GM18867 (cell line): ENCODE measurements around the gene SORBS2.

Experiments
- ATAC-seq: cut with Tn5 transposase; IDR thresholded peaks from one replicate; pipeline ENCODE4 v1.9.1; 2021; ENCODE audit warnings: mild to moderate bottlenecking, moderate library complexity; ENCODE audit not compliant: unreplicated experiment

The SORBS2 gene

DNA sequence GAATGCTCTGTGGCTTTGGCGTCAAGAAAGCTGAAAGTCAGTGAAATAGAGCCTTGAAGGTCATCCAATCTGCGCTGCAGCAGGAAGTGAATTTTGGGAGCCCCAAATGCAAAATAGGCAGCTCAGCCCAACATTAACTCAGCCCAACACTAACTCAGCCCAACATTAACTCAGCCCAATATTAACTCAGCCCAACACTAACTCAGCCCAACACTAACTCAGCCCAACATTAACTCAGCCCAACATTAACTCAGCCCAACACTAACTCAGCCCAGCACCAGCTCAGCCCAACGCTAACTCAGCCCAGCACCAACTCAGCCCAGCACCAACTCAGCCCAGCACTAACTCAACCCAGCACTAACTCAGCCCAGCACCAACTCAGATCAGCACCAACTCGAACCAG lies 71.5 kb downstream of the SORBS2 start:
- peak; percentile 38 for ATAC-seq

DNA sequence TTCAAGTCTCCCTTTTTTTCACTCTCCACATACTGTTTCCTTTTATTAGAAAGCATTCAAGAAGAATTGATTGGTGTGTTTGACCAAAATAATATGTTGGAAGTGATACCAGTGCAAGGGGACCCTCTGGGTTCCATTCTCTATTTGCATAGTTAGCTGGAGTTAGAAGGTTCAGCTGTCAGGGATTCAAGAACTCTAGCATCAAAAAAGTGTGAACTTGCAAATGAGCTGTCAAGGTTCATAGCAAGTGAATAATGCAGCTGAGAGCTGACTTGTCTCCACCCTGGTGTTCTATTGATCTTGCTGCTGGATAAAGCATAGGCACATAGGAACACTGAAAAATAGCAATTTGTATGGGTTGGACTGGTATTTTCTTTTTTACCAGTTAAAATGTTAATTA lies 73.2 kb downstream of the SORBS2 start:
- ATAC-seq, result peak; percentile 45

DNA sequence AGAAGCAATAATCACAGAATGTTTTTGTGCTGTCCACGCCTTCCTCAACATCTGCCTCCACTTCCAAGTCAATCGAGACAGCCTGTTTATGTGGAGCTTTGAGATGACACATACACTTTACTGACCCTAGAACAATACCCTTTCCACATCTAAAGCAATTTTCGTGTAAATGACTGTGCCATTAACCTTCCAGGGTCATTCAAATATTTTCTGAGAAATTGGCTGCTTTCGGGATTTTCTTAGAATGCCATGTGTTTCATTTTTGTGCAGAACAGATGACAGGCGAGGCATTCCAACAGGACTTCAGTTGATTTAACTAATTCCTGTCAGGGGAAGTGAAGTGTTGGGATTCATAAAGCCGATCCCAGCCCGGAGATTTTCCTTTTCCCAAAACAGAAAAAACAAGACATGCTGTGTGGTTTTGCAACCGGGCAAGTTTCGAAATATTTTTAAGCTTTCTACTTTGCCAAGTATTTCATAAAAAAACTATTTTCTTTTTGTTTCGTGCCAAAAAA lies 73.9 kb downstream of the SORBS2 start:
- no peak for ATAC-seq

DNA sequence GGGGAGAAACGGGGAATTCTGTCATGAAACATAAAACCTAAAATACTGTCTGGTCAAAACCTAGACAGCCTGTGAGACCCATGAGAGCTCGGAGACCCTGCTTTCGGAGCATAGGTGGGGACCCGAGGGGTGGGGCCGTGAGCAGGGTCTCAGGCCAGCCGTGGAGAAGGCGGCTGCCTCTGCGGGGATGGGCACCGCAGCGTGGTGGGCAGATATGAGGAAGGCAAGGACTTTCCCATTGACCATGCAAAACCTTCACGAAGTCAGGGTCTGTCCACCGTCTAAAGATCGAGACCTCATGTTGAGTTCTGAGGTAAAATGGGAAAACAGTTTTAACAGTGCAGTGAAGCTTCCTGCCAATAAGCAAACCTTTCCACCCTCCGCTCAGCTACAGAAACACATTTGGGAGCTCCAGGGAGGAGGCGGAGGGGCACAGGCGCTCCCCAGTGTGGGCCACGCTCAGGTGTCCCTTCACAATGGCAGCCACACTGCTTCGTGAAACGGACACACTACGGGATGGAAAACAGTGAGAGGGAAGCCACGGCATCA lies 74.4 kb downstream of the SORBS2 start:
- no peak for ATAC-seq

DNA sequence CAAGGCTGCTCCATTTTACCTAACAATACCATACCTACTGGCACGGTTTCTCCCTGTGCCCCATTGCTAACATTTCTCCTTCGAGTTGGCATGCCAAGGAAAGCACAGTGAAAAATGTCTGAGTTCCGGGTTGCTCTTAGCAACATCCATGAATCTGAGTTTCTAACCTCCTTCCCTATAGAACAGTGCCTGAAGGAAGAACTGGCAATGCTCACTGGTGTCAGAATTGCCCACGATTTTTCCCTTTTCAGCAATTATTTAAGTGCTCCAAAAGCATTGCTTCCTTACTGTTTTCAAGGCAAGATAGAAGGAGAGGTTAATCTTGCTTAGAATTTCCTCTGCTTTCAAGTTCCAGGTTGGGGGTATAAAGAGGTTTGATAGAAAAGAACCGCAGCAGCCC lies 75.1 kb downstream of the SORBS2 start:
- no peak for ATAC-seq

DNA sequence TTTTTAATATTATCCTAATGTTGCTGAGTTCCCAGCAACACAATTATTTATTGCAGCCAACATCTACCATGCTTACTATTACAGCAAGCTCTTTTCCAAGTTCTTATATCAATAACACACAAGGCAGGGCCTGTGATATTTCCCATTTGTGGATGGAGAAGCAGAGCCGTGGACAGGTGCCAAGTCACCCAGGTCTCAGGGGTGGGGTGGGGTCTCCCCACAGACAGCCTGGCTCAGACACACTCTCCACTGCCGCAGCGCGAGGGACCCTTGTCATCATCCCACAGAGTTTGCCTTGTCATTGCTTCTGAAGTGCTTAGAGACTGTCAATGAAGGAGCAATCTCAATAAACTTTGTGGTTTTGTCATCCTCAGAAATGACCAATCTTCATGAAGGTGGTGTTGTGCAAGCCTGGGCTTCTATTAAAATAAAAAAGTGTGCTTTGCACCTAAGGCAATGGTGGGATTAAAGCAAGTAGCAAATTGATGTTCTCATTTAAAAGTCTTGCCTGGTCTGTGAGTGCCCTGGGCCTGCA lies 76.1 kb downstream of the SORBS2 start:
- no peak for ATAC-seq

DNA sequence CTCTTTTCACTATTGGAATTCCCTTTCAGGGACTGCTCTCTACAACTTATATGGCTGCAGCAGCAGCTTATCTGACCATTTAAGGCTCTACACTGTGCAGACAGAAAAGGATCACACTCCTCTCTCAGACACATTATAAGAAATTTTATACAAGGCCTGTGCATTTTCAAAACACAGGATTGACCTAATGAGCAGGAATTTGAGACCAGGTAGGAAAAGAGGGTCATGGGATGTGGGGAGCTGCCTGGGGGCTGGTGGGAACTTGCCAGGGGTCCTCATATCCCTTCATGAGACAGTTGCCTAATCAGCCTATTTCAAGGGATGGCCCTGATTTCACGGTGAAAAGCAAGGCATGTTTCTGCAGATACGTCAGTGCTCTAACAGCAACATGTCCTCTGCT lies 77.1 kb downstream of the SORBS2 start:
- ATAC-seq, result no peak

DNA sequence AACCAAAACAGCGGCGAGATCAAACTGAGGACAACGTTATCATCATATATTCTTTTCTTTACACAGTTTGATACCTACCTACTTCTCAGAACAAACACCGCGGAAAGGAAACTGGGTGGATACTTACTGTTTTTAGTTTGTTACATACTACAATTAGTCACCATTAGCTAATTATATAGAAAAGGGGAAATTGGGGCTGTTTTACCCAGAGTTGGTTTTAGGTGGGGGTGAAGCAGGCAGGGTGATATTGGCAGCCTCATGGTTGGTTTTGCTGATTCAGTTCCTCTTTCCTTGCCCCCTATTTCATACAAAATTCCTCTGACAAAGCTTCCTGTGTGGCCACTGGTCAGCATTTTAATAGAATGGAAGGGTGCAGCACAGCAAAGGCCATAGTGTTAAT lies 77.8 kb downstream of the SORBS2 start:
- ATAC-seq, result peak; percentile 62

DNA sequence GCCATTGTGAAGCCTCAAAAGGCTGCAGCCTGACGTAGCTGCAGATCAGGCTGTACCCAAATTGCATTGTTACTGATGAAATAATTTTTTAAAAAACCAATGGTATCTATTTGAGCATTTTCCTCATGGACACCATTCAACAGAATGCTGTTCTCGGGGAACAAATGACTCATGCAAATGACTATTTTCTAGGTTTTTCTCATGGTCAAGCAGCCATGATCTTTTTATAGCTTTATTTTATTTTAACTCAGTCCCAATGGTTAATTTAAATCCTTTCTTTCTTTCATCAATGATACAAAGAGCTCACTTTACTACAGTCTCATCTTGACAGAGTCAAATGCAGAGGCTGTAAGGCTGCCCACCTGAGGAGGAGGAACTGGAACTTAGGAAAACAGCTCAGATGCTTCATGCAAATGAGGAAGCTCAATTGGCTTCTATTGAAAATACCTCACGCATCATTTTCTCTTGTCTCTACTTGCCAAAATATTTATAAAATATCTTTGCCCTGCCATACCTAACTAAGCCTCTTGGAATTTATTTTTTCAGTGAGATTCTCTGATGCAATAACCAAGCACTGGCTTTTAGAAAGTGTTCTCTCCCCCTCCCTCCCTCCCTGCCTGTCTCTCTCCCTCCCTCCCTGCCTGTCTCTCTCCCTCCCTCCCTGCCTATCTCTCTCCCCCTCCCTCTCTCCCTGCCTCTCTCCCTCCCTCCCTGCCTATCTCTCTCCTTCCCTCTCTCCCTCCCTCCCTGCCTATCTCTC lies 81.0 kb downstream of the SORBS2 start:
- peak; percentile 46 for ATAC-seq

DNA sequence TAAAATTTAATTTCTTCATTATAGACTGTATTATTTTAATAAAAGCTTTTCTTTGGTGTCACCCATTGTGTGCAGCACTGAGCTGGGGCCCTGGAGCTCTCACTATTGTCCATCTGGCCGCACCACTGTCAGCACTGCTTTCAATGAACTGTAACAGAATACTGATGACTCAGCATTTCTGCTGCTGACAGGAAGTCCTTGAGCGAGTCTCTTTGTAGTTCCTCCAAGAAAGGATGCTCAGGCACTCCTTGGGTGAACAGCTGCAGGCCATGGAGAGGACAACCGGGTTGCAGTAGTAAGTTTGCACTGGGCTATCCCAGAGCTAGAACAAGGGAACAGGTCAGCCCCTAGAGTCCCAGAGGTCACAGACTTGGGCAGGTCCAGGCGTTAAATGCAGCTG lies 81.6 kb downstream of the SORBS2 start:
- peak; percentile 59 for ATAC-seq

DNA sequence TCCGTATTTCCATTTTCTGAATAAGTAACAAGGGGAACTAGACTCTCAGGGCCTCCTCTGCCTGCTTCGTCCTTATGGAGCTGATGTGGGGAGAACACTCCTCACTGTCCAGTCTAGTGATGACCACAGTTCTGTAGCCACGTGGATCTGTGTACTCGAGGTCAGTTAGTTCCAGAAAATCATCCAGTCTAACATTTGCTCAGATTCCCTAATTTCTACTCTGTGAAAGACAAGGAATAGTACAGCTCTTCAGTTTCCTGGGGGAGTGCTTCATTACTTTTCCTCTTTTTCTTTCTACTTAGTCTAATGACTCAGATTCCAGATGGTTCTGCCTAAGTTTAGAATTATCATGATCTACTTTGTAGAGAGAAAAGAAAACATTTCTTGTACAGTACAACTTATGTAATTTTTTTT lies 82.6 kb downstream of the SORBS2 start:
- ATAC-seq, result no peak

DNA sequence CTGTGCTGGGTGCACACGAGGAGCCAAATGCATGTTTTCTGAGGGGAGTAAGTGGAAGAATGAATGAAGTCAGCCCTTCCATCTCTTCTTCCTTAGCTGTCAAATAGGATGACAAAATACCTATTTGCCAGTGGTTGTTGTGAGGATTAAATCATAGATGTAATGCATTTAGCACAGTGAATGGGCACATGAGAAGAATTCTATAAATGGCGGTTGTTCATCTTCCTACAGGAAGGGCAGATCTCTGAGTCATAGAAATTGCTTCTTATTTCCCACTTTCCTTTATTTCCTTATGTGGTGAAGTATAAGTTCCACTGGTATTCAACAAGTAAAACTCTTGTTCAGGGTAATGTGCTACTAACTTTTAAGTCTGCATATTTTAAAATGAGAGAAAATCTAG lies 83.1 kb downstream of the SORBS2 start:
- ATAC-seq, result no peak

DNA sequence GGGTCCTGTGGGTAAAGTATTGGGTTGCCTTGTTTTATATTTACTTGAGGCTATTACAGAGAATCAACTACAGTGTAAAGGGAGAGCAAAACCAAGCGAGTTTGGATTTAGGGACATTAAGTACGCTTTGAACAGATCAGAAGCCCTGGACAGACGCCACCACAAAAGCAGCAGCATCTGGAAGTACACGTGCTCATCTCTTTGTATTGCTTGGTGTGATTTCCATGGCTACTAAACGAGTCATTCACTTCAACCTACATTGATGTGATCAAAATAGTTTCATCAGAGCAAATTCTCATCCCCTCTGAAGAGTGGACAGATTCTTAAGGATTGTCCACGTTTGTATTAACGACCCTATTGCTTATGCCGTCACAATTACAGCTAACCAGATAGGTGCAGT lies 85.1 kb downstream of the SORBS2 start:
- no peak for ATAC-seq

DNA sequence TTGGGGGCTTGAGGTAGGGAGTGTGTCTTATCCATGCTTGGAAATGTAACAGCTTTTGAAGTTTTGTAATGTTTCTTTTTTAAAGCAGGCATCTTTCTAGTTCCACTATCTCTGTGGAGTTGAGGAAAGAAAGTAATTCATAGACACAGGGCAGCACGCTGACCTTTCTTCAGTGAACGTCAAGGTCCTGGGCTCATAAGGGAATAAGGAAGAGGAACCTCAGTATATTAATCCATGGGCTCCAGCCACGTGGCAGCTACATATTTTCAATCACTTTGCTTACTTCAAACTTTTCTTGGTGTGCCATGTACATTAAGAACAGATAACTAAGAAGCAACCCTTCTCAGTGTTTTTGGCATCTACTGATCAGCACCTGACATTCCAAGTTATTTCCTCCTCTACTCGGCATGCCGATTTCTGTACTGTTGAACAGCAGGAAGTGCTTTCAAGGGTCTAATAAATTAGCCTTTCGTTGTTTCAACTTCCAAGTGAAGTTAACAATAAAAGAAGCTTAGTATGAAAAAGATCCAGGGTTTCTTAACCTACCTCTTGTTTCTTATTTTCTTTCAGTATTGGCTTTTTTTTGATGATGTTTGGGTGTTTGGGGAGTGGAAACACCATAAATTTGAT lies 88.2 kb downstream of the SORBS2 start:
- ATAC-seq, result no peak

DNA sequence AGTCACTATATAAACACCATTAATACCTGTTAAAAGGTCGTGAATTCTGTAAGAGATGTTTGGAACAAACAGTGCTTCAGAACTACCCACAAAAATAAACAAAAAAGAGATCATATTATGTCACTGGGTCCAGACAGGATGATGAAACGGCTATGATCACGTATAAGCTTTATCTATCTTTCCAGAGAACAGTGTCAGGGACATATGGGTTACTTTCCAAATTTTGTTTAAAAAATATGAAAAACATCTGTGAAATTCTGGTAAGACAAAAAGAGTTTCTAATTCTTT lies 90.0 kb downstream of the SORBS2 start:
- ATAC-seq, result no peak

DNA sequence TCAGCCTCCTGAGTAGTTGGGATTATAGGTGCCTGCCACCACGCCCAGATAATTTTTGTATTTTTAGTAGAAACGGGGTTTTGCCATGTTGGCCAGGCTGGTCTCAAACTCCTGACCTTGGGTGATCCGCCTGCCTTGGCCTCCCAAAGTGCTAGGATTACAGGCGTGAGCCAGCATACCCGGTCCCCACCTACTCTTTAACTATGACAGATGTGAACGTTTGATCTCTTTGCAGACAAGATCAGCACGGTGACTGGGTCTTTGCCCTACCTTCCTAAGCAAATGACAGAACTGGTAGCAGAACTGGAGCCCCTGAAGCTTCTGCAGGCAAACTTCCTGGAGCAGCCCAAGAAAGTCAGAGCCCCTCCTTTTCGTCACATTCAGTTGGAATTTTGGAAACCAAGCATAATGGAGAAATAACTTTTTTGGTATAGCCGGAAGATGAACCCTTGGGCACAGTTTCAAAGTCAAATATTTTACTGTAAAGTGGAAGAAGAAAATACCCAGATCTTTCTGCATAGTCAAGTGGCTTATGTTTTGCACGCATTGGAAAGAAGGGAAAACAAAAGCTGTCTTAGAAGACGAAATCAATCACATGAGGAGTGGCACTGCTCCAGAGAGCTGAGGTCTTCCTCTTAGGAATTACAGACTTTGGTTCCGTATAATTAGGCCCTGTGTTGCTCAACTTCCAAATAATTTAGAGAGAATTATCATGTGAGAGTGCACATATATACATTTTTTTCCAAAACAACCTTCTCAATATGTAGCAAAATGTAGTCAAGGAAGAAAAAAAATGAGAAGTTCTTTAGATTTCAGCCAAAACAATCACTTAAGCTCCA lies 90.6 kb downstream of the SORBS2 start:
- ATAC-seq, result no peak

DNA sequence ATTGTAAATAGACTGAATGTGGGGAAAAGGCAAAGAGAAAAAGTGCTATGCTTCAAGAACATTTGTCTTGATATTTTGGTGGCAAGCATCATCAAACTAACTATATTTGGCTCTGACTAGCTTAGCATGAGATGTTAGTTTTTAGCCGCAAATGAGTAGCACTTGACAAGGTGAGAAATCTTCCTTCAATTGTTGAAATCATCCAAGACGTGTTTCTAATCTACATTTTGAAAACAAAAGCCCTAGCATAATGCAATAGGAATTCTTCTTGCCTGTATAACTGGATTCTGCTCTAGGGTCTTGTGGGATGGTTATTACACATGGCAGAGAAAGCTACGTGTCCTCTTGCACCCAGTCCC lies 92.5 kb downstream of the SORBS2 start:
- peak; percentile 55 for ATAC-seq

DNA sequence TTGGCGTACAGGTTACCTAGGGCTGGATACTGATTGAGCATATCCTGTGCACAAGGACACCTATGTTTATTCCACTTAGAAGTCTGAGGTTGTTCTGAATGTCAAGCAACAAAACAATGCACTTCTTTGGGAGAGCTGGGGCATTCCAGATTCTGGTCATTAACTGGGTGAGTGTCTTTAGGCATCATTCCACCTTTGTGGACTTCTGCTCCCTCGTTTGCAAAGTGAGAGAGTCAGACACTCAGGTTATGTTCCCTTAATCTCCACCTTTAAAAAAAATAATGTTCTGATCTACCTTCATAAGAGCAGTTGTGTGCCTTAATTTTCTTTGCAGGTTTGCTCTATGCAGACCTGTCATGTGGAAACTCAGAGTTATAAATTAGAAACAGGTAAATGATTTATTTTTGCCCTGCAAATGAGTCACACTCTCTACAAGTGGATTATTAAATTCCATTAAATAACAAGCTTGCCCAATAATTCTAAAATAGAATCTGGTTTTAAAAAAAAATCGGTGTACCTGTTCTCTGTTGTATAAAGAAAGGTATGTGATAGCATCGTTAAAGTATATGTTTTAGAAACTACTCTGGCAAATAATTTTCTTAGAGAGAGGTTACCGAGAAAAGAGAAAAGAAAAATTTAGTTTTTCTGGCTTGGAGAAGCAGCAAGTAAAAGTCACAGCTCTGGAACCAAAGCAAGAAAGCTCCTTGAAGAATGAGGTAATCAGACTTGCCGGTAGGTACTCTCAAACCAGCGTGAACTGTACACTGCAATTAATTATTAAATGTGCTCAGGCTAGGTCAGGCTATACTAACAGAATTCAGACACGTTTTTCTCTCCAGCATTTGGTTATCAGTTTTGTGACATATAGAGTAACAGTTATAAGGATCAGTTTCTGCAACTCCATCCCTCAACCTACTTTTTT lies 93.2 kb downstream of the SORBS2 start:
- ATAC-seq, result peak; percentile 51

DNA sequence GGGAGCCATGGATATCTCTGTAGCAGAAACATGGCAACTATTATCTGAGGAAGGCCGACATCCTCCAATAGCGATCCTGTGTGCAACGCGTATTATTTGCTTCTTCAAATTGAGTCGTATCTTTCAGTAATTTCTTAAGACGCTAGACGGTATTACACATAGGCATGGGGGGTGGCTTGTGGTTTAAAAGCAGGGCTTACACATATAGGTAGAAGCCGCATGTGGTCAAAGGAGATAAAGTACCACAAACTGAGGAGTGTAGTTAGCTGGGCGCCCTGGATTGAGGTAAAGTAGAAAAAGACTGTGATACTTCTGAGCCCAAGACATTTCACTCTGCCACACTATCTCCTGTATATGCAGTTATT lies 94.6 kb downstream of the SORBS2 start:
- no peak for ATAC-seq

DNA sequence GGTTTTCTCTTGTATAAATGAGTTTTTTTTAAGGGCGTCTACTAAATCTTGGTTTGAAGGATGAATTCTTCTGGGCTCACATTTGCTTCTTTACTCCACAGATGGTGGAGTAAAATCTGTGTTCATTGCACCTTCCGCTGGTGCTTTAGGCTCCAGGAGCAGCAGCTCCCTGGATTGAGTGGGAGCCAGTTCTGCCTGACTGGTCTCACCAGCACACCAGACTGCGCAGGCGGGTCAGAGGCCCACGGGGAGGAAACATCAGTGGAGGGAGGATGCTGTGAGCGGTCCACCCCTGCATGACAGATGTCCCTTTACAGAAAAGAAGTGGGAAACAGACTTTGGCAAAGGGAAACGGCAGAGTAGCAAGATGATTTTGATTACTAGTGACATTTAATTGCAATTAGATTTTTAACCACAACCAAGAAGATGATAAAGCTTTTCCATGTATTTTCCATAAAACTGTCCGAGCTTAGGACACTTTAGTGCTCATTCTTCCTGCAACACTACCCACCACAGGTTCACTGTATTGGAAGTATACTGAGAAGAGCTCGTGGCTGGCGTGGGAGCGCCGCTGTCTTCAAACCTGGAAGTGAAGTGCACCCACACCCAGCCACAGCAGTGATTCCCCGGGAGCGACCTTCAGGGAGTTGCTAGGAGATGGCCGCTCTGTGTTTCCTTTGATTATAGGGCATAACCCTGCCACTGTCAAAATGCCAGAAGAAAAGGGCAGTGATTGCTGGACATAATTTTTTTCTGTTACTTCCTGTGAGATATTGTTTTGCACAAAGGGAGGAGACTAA lies 95.2 kb downstream of the SORBS2 start:
- no peak for ATAC-seq
